Measurements from ENCODE around the gene SKA1. TPM values are rescaled to one million over a fixed set of nuclear protein-coding genes. Genes with fewer than 3 reads are reported as not detected.
"Not testable (repeated sequence)": the region's sequence is repeated elsewhere in the genome, so short reads cannot be mapped to it uniquely, and the experiment has no call there.

SKA1 gene
- total RNA-seq, 2 donors from 2014 or later, result 2.6 to 2.7 TPM

- 73% methylated on average over 4 of the region's 4 CpGs for WGBS
- intact Hi-C loops (cut with DNase I), result no loop called here
These were observed 35.2 kb downstream of the SKA1 start for GRCh38 chr18:50410008-50410407.

GRCh38 chr18:50410894-50411293 lies 36.0 kb downstream of the SKA1 start:
- Histone ChIP-seq H3K9me3 (no peaks in the 10 kb centered on the region), H3K27ac (no peak overlapping the region), H3K27me3 (replicated peaks; ENCODE audit: insufficient read depth) (no peaks in the 10 kb centered on the region), H3K4me1 (replicated peaks) (peaks cover 3% of the 10 kb centered on the region), H3K4me3 (no peak overlapping the region), H3K36me3 (no peaks in the 10 kb centered on the region)
- TF ChIP-seq CTCF (IDR thresholded peaks at IDR 0.05) (no peak), POLR2A (IDR thresholded peaks at IDR 0.05) (no peak), POLR2AphosphoS5 (IDR thresholded peaks at IDR 0.05) (no peak)
- 72% methylated on average over 1 of the region's 1 CpG for WGBS
- intact Hi-C loops (cut with DNase I), result no loop called here
- DNase-seq (ENCODE audit: low spot score), result no peak

More at GRCh38 chr18:50410008-50410407, 35.2 kb downstream of the SKA1 start:
- H3K36me3 ChIP-seq, result no peaks in the 10 kb centered on the region
- no peak for DNase-seq (ENCODE audit: low spot score)
- no peak overlapping the region for H3K27ac ChIP-seq
- H3K9me3 ChIP-seq, result no peaks in the 10 kb centered on the region
- H3K4me1 ChIP-seq (replicated peaks), result peaks cover 4% of the 10 kb centered on the region
- no peaks in the 10 kb centered on the region for H3K27me3 ChIP-seq (replicated peaks; ENCODE audit: insufficient read depth)
- H3K4me3 ChIP-seq, result no peak overlapping the region
- no peak for TF ChIP-seq POLR2AphosphoS5 (IDR thresholded peaks at IDR 0.05)
- TF ChIP-seq POLR2A (IDR thresholded peaks at IDR 0.05), result no peak
- no peak for TF ChIP-seq CTCF (IDR thresholded peaks at IDR 0.05)

DNA sequence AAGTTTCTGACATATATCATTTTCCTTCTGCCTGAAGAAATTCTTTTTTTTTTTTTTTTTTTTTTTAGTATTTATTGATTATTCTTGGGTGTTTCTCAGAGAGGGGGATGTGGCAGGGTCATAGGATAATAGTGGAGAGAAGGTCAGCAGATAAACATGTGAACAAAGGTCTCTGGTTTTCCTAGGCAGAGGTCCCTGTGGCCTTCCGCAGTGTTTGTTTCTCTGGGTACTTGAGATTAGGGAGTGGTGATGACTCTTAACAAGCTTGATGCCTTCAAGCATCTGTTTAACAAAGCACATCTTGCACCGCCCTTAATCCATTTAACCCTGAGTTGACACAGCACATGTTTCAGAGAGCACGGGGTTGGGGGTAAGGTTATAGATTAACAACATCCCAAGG lies 42.0 kb downstream of the SKA1 start:
- 83% methylated on average over 3 of the region's 3 CpGs for WGBS
- DNase-seq (ENCODE audit: low spot score); H3K36me3 ChIP-seq; H3K27me3 ChIP-seq (replicated peaks; ENCODE audit: insufficient read depth); H3K4me3 ChIP-seq; intact Hi-C loops (cut with DNase I); H3K4me1 ChIP-seq (replicated peaks); H3K27ac ChIP-seq; H3K9me3 ChIP-seq: not testable (repeated sequence)

GRCh38 chr18:50417705-50418104 lies 42.9 kb downstream of the SKA1 start:
- H3K27ac ChIP-seq; H3K4me3 ChIP-seq; DNase-seq (ENCODE audit: low spot score); H3K4me1 ChIP-seq (replicated peaks); H3K36me3 ChIP-seq; H3K9me3 ChIP-seq; intact Hi-C loops (cut with DNase I); H3K27me3 ChIP-seq (replicated peaks; ENCODE audit: insufficient read depth): not testable (repeated sequence)
- WGBS, result 93% methylated on average over 11 of the region's 21 CpGs

GRCh38 chr18:50418650-50419049 lies 43.8 kb downstream of the SKA1 start:
- intact Hi-C loops (cut with DNase I), result no loop called here
- DNase-seq (ENCODE audit: low spot score), result no peak
- Histone ChIP-seq H3K4me1 (replicated peaks) (no peaks in the 10 kb centered on the region), H3K27me3 (replicated peaks; ENCODE audit: insufficient read depth) (no peaks in the 10 kb centered on the region), H3K4me3 (no peak overlapping the region), H3K36me3 (no peaks in the 10 kb centered on the region), H3K27ac (no peak overlapping the region), H3K9me3 (no peaks in the 10 kb centered on the region)
- TF ChIP-seq CTCF (IDR thresholded peaks at IDR 0.05), result no peak
- no peak for TF ChIP-seq POLR2A (IDR thresholded peaks at IDR 0.05)
- TF ChIP-seq POLR2AphosphoS5 (IDR thresholded peaks at IDR 0.05), result no peak
- 97% methylated on average over 2 of the region's 2 CpGs for WGBS

DNA sequence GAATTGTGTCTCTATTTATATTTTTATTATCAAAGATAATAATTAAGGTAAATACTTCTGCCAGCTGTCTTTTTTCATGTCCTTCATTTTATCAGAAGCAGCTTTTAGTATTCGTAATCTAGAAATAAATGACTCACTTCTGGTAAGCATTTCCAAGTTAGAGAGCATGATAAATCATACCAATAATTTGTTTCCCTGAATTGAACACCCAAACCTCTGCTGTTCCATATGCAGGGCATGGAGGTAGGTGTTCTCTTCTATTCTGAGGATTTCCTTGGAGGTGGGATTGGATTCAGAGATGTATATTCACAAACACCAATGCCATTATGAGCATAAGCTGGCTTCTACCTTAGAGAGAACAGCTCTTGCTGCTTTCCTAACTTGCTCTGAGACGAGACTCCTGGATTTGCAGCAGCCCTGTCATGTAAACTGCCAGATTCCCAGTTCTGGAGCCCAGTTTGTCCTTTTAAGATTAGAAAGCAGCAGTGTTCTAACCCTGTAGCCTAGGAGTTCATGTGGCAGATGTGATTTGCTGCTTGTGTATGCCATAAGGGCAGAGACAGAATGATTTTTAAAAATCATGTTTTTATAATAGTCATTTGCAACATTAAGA lies 47.5 kb downstream of the SKA1 start:
- Histone ChIP-seq H3K4me1 (replicated peaks) (no peaks in the 10 kb centered on the region), H3K36me3 (no peaks in the 10 kb centered on the region), H3K4me3 (no peak overlapping the region), H3K27ac (no peak overlapping the region), H3K27me3 (replicated peaks; ENCODE audit: insufficient read depth) (no peaks in the 10 kb centered on the region), H3K9me3 (no peaks in the 10 kb centered on the region)
- WGBS, result 72% methylated on average over 2 of the region's 2 CpGs
- TF ChIP-seq POLR2AphosphoS5 (IDR thresholded peaks at IDR 0.05), result no peak
- TF ChIP-seq POLR2A (IDR thresholded peaks at IDR 0.05), result no peak
- no peak for TF ChIP-seq CTCF (IDR thresholded peaks at IDR 0.05)
- intact Hi-C loops (cut with DNase I), result no loop called here
- DNase-seq (ENCODE audit: low spot score), result no peak

Data from prostate gland (tissue), 2 donors.